Mucosa of stomach (tissue), 1 donor: ENCODE results near the gene NR2C1.
A peak's percentile ranks its signal among the peaks of the same experiment; 100 is the strongest.

ENCODE experiments used
- H3K27me3 ChIP-seq: one replicate; pipeline ENCODE4 v1.7.0; 2013; ENCODE audit warnings: mild to moderate bottlenecking, low read length; ENCODE audit not compliant: control insufficient read depth, insufficient read depth
- H3K36me3 ChIP-seq: one replicate; pipeline ENCODE4 v1.7.0; 2013; ENCODE audit warnings: low read length; ENCODE audit not compliant: control insufficient read depth, insufficient read depth
- H3K4me1 ChIP-seq: one replicate; pipeline ENCODE4 v1.7.0; 2013; ENCODE audit warnings: mild to moderate bottlenecking, low read length; ENCODE audit not compliant: control insufficient read depth, insufficient read depth
- H3K4me3 ChIP-seq: one replicate; pipeline ENCODE4 v1.7.0; 2013; ENCODE audit warnings: low read length
- H3K9ac ChIP-seq: one replicate; pipeline ENCODE4 v1.7.0; 2013; ENCODE audit warnings: mild to moderate bottlenecking, low read length, moderate library complexity
- H3K9me3 ChIP-seq: one replicate; pipeline ENCODE4 v1.7.0; 2013; ENCODE audit warnings: mild to moderate bottlenecking, low read length, moderate library complexity; ENCODE audit not compliant: control insufficient read depth
- donor health status: Pancreatic carcinoma.

The NR2C1 gene

DNA sequence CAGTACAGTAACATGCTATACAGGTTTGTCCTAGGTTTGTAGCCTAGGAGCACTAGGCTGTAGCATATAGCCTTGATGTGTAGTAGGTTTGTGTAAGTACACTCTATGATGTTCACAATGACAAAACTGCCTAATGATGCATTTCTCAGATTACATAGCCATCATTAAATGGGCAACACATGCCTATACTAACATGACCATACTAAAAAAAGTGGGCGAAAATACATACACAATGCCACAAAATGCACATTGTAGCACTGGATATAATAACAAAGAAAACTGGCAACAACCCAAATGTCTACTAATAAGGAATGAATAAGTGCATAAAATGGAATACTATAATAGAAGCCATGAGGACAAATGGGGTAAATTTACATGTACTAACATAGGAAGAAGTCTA, 38.7 kb downstream of the NR2C1 start:
- Histone ChIP-seq H3K4me1 (no peaks in the 10 kb centered on the region), H3K9me3 (no peaks in the 10 kb centered on the region), H3K9ac (no peak overlapping the region), H3K27me3 (no peaks in the 10 kb centered on the region), H3K36me3 (no peaks in the 10 kb centered on the region), H3K4me3 (no peak overlapping the region)

DNA sequence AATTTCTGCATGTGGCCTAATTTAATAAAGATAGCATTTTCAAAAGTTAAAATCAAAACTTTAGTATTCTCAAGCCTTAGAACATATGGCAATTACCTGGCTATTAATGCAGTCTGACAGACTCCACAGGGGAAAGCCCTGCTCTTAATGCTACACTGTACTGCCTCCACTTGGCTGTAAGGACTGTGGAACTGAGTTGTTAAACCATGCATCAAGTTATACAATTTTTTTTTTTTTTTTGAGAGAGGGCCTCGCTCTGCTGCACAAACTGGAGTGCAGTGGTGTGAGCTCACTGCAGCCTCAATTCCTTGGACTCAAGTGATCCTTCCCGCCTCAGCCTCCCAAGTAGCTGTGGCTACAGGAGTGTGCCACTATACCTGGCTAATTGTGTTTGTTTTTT, 50.9 kb downstream of the NR2C1 start:
- no peaks in the 10 kb centered on the region for H3K27me3 ChIP-seq
- no peaks in the 10 kb centered on the region for H3K36me3 ChIP-seq
- no peaks in the 10 kb centered on the region for H3K4me1 ChIP-seq
- no peak overlapping the region for H3K4me3 ChIP-seq
- no peaks in the 10 kb centered on the region for H3K9me3 ChIP-seq
- no peak overlapping the region for H3K9ac ChIP-seq

DNA sequence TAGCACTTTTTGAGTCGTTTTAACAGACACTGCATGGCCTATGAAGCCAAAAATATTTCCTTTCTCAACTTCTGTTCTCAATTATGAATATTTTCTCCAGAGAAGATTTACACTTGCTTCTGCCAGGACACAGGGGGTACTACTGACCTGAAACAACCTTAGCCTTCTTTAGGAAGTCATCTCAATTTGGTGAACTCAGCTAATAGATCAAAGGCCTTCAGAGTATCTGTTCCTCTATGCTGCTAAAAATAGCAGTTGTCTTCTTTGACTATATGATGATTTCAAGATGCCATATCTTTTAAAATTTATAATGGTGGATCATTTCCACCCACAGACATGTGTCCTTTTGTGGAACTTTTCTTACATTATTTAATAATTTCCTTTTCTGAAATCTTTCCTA, 55.9 kb downstream of the NR2C1 start:
- Histone ChIP-seq H3K4me3 (no peak overlapping the region), H3K9ac (no peak overlapping the region), H3K36me3 (no peaks in the 10 kb centered on the region), H3K27me3 (no peaks in the 10 kb centered on the region), H3K4me1 (no peaks in the 10 kb centered on the region), H3K9me3 (no peaks in the 10 kb centered on the region)

DNA sequence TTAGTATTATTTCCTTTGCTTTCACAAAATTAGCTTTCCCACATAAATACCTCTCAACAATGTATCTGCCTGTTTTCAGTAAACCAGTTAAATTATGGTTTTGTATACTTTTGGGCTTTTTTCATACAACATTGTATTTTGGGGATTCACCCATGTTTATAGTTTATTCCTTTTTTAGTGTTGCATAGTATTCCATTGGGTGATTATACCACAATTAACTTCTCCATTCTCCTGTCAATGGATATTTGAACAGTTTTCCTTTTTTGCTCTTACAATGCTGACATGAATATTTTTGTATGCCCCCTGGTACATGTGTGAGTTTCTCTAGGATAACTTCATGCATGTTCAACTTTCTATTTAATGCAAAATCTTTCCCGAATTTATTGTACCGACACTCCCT, 57.3 kb downstream of the NR2C1 start:
- Histone ChIP-seq H3K27me3 (no peaks in the 10 kb centered on the region), H3K9ac (no peak overlapping the region), H3K9me3 (no peaks in the 10 kb centered on the region), H3K4me1 (no peaks in the 10 kb centered on the region), H3K4me3 (no peak overlapping the region), H3K36me3 (no peaks in the 10 kb centered on the region)

DNA sequence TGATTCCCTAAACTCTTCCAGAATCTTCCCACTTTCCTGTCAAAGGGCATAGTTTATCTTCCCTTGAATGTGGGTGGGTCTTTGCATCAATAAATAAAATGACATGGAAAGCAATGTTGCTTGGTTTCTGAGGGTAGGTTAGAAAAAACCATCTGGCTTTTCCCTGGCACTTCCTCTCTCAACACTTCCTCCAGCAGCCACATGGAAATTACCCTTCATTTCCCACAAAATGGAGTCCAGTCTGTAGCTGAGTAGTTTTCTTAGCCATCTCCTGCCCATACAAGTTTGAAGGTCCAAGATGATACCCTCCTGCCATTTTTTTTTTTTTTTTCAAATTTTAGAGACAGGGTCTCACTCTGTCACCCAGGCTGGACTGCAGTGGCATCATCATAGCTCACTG, 58.9 kb downstream of the NR2C1 start:
- no peaks in the 10 kb centered on the region for H3K27me3 ChIP-seq
- H3K36me3 ChIP-seq = no peaks in the 10 kb centered on the region
- no peak overlapping the region for H3K9ac ChIP-seq
- H3K4me3 ChIP-seq = no peak overlapping the region
- no peaks in the 10 kb centered on the region for H3K4me1 ChIP-seq
- no peaks in the 10 kb centered on the region for H3K9me3 ChIP-seq

DNA sequence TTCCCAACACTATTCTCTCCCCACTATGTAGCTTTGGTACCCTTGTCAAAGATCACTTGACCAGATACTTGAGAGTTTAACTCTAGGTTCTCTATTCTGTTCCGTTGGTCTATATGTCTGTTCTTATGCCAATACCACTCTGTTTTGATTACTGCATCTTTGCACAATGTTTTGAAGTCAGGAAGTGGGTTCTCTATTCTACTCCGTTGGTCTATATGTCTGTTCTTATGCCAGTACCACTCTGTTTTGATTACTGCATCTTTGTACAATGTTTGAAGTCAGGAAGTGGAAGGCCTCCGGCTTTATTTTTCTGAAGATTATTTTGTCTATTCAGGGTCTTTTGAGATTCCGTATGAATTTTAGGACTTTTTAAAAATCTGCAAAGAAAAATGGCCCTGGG, 67.2 kb downstream of the NR2C1 start:
- H3K9me3 ChIP-seq = no peaks in the 10 kb centered on the region
- H3K4me3 ChIP-seq = no peak overlapping the region
- no peaks in the 10 kb centered on the region for H3K36me3 ChIP-seq
- no peaks in the 10 kb centered on the region for H3K4me1 ChIP-seq
- H3K27me3 ChIP-seq = no peaks in the 10 kb centered on the region
- H3K9ac ChIP-seq = no peak overlapping the region

DNA sequence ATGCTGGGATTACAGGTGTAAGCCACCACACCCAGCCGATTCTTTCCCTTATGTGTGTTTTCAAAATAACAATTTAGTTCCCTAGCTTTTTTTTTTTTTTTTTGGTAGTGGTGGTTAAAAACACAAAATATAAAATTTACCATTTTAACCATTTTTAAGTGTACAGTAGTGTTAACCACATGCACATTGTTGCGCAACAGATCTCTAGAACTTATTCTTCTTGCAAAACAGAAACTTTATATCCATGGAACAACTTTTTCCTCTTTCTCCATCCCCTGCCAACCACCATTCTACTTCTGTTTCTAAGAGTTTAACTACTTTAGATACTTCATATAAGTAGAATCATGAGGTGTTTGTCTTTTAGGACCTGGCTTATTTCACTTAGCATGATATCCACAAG, 68.8 kb downstream of the NR2C1 start:
- no peaks in the 10 kb centered on the region for H3K36me3 ChIP-seq
- H3K27me3 ChIP-seq = no peaks in the 10 kb centered on the region
- no peak overlapping the region for H3K9ac ChIP-seq
- no peak overlapping the region for H3K4me3 ChIP-seq
- H3K9me3 ChIP-seq = no peaks in the 10 kb centered on the region
- H3K4me1 ChIP-seq = no peaks in the 10 kb centered on the region

DNA sequence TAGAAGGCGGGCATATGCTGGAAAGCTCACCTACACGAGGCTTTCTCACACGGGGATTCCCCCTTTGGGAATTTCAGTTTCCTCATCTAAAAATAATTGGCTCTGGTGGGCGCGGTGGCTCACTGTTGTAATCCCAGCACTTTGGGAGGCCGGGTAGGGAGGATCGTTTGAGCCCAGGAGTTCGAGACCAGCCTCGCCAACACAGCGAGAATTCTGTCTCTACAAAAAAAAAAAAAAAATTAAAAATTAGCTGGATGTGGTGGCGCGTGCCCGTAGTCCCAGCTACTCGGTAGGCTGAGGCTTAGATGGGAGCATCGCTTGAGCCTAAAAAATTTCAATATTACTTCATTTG, 69.5 kb downstream of the NR2C1 start:
- no peaks in the 10 kb centered on the region for H3K27me3 ChIP-seq
- no peaks in the 10 kb centered on the region for H3K4me1 ChIP-seq
- peak overlapping the region; percentile 88 for H3K9ac ChIP-seq
- no peaks in the 10 kb centered on the region for H3K36me3 ChIP-seq
- no peaks in the 10 kb centered on the region for H3K9me3 ChIP-seq
- peak overlapping the region; percentile 94 for H3K4me3 ChIP-seq

DNA sequence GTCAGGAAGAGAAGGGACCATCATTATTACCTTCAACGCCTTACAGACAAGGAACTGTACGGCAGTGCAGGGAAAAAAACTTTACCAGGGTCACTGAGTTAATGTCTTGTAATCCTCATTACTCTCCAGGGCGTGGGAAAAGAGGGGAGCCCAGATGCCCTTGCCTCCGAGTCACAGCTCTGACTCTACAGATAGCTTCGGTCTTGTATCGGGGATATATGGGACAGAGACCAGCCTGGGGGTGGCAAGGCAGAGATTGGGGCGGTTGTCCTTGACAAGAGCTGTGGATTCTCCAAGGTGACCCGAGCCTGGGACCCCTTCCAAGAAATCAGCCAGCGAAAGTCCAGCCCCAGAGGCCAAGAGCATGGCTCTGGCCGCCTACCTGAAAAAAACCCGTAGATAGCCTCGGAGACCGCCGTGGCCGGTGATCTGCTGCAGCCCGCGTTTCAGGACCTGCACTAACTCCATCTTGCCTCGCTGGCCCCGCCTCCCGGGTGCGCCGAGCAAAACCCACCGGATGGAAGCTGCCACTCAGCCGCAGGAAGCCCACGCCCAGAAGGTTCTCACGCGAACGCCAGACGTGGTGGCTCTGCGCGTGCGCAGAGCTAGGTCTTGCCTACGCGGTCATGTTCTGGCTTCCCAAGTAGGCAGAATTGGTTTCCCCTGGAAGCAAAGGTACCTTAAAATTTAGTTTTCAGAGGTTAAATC, 70.1 kb downstream of the NR2C1 start, which contains the start of gene NDUFA12:
Gene NDUFA12 (minus strand): TSS at position 485 of the 708 bp plus-strand sequence. CDS start 17 bp downstream, at position 468.
- Histone ChIP-seq H3K27me3 (no peaks in the 10 kb centered on the region), H3K9ac (peak within 1 kb of the TSS; percentile 88), H3K4me3 (peak within 1 kb of the TSS; percentile 94), H3K9me3 (no peaks in the 10 kb centered on the region), H3K4me1 (no peaks in the 10 kb centered on the region), H3K36me3 (no peaks in the 10 kb centered on the region)

DNA sequence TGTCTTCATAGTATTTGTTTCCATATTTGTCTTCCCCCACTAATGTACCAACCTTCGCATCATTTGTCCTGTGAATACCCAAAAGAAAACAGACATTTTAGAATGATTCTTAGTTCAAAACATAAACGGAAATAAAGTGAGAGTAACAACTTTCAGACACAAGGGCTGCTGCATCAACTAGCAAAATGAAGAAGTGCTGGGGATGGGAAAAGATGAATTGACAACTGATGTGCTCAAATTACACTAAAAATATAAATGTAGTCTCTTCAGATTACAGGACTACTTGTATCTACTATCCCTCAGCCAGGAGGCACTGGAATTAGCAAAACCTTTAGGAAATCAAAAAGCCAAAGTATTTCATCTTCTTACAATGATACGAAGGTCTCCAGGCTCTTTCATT, 70.7 kb downstream of the NR2C1 start:
- Histone ChIP-seq H3K9ac (peak overlapping the region; percentile 88), H3K4me3 (peak overlapping the region; percentile 94), H3K36me3 (no peaks in the 10 kb centered on the region), H3K4me1 (no peaks in the 10 kb centered on the region), H3K27me3 (no peaks in the 10 kb centered on the region), H3K9me3 (no peaks in the 10 kb centered on the region)

DNA sequence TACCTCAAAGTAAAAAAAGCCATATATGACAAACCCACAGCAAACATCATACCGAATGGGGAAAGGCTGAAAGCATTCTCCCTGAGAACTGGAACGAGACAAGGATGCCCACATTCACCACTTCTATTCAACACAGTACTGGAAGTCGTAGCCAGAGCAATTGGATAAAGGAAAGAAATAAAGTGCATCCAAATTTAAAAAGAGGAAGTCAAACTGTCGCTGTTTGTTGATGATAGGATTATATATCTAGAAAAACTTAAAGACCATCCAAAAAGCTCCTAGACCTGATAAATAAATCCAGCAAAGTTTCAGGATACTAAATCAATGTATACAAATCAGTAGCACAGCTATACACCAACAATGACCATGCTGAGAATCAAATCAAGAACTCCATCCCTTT, 75.1 kb downstream of the NR2C1 start:
- Histone ChIP-seq H3K9me3 (no peaks in the 10 kb centered on the region), H3K27me3 (no peaks in the 10 kb centered on the region), H3K4me3 (no peak overlapping the region), H3K36me3 (no peaks in the 10 kb centered on the region), H3K9ac (no peak overlapping the region), H3K4me1 (no peaks in the 10 kb centered on the region)

DNA sequence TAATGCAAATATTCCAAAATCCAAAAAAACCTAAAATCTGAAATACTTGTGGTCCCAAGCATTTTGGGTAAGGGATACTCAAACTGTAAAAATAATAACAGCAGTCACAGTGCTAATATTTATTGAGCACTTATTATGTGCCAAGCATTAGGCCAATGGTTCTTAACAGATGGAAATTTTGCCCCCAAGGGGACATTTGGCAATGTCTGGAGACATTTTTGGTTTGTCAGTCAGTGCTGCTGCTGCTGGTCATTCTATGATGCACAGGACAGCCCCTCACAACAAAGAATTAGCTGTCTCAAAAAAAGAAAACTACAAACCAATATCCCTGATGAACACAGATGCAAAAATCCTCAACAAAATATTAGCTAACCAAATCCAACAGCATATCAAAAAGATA, 75.7 kb downstream of the NR2C1 start:
- Histone ChIP-seq H3K4me3 (no peak overlapping the region), H3K9me3 (no peaks in the 10 kb centered on the region), H3K9ac (no peak overlapping the region), H3K27me3 (no peaks in the 10 kb centered on the region), H3K36me3 (no peaks in the 10 kb centered on the region), H3K4me1 (no peaks in the 10 kb centered on the region)

DNA sequence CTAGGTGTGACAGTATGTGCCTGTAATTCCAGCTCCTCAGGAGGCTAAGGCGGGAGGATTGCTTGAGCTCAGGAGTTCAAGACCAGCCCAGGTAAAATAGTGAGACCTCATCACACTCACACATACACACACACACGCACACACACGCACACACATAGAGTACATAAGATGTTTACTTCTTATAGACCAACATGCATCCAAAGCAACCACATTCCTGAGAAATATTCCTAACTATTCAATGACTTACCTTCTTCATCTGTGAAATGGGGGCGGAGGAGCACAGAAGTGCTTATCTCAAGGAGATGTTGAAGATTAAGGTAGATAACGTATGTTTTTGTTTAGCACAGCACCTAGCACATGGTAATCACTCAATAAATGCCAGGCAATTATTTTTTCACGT, 76.4 kb downstream of the NR2C1 start:
- Histone ChIP-seq H3K9ac (no peak overlapping the region), H3K36me3 (no peaks in the 10 kb centered on the region), H3K9me3 (no peaks in the 10 kb centered on the region), H3K4me1 (no peaks in the 10 kb centered on the region), H3K4me3 (no peak overlapping the region), H3K27me3 (no peaks in the 10 kb centered on the region)
